OCI-LY7 (cell line): ENCODE data around the gene PIGS.

Source experiments
- CTCF ChIP-seq: fragments of 200-600 bp; sonication (generic); conservative IDR thresholded peaks from 2 replicates; pipeline ENCODE4 v1.5.1; 2014; ENCODE audit warnings: mild to moderate bottlenecking, antibody characterized with exemption, low read length, moderate library complexity, mixed read lengths
- EZH2phosphoT487 ChIP-seq: fragments of 200-600 bp; sonication (generic); IDR thresholded peaks from 2 replicates; pipeline ENCODE4 v1.6.1; 2018; ENCODE audit warnings: low read depth, borderline replicate concordance, mild to moderate bottlenecking, mixed run types, antibody characterized with exemption, low read length, moderate library complexity, mixed read lengths

- no peak for TF ChIP-seq CTCF
- no peak for TF ChIP-seq EZH2phosphoT487
These were observed 44.9 kb downstream of the PIGS start for GRCh38 chr17:28526381-28526780.
